T-helper 1 cell treated with Interleukin-12 subunit alpha and Interleukin-12 subunit beta and Interleukin-4 antibody, amounts not matched to agents 30 ng/mL and 1 ng/mL, for 36 hours (primary cell): Measurements from ENCODE around the gene SEMA7A. TPM values are rescaled to one million over a fixed set of nuclear protein-coding genes. Genes with fewer than 3 reads are reported as not detected.

ENCODE experiments used
- intact Hi-C: fragments of 100-400 bp; cut with micrococcal nuclease; formaldehyde crosslinking; loops from one replicate; pipeline ENCODE4 v1.15.1; 2024
- total RNA-seq: library from RNA; stranded (reverse); gene quantifications from 2 replicates; pipeline ENCODE4 v1.2.3, GENCODE V29; 2022

SEMA7A gene
- total RNA-seq, 1 donor from 2014 or later, result 30.5 TPM

DNA sequence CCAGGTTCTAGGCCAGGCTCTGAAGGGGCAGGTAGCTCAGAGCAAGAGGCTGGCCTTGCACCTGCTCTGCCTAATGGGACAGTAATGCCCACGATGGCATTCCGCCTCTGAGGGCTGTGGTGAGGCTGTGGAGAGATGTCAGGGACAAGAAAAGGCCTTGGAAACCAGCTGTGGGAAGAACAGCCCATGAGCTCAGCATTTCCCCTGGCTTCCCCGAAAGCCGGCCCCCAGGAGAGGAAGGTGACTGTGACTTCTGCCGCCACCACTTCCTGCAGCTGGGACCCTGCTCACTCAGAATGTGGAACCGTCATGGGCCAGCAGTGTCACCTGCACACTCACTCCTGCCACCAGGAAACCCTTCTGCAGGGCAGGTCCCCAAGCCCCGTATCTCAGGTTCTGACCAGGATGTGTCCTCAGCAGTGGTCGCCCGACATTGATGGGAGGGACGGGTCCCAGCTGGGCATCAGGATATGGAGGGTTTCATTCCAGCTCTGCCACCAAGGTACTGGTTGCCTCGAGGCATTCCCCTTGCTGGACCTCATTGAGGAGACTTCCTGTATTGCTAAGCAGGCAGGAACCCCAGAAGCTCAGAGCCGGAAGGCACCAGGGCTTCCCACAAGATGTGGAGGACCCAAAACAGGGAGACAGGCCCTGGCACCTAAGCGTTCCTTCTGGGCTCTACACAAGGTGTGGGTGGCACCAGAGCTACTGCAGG lies 30.7 kb downstream of the SEMA7A start:
- intact Hi-C loops, result loop anchor here (1.0 kb wide), 1 partner anchor 30 kb away; the partner anchor contains the start of gene SEMA7A

DNA sequence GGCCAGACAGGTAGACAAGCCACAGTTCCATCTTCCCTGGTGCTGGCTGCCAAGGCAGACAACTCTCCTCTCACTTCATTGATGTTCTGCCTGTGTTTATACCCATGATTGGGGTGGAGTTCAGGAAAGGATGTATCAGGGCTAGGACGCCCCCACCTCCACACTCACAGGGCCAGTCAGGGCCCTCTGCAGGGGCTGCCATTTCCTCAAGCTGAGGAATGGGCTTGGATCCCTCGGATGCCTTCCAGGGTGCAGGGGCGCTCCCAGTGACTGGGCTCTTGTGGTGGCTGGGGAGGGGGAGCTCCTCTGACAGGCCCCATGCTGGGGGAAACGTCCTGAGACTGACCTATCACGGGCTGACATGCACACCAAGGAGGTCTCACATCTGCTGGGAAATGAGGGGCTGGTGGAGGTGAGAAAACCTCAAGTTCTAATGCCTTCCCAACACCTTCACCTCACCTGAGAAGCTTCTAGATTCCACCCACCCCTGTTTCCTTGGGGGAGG lies 31.4 kb downstream of the SEMA7A start:
- intact Hi-C loops, result no loop called here

- intact Hi-C loops, result loop anchor here (1.0 kb wide), 2 partner anchors 16 to 60 kb away; partner anchors contain the start of gene UBL7
These were observed 32.6 kb downstream of the SEMA7A start for GRCh38 chr15:74400915-74401757.

GRCh38 chr15:74400313-74400860 lies 33.4 kb downstream of the SEMA7A start:
- intact Hi-C loops, result loop anchor here (1.0 kb wide), 2 partner anchors 15 to 61 kb away; partner anchors contain the start of gene UBL7

- intact Hi-C loops, result loop anchor here (1.0 kb wide), 2 partner anchors 14 to 62 kb away; partner anchors contain the start of gene UBL7
These were observed 34.0 kb downstream of the SEMA7A start for GRCh38 chr15:74399511-74400312.

DNA sequence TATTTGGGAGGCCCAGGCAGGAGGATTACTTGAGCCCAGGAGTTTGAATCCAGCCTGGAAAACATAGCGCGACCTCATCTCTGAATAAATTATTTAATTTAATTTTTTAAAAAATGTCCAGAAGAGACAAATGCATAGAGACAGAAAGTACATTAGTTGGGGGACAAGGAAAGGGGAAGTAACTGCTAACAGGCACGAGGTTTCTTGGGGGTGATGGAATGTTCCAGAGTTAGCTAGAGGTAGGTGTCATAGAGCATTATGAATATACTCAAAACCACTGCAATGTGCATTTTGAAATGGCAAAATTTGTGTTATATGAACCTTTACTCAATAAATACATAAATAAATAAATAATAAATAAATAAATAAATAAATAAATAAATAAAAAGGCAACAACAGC lies 34.7 kb downstream of the SEMA7A start:
- intact Hi-C loops, result no loop called here

DNA sequence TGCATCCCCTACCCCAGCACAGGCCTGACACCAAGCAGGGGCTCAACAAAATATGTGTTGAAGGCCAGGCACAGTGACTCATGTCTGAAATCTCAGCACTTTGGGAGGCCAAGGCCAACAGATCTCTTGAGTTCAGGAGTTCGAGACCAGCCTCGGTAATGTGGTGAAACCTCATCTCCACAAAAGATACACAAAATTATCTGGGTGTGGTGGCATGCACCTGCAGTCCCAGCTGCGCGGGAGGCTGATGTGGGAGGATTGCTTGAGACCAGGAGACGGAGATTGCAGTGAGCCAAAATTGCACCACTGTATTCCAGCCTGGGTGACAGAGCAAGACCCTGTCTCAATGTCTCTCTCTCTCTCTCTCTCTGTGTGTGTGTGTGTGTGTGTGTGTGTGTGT lies 35.6 kb downstream of the SEMA7A start:
- intact Hi-C loops, result no loop called here

DNA sequence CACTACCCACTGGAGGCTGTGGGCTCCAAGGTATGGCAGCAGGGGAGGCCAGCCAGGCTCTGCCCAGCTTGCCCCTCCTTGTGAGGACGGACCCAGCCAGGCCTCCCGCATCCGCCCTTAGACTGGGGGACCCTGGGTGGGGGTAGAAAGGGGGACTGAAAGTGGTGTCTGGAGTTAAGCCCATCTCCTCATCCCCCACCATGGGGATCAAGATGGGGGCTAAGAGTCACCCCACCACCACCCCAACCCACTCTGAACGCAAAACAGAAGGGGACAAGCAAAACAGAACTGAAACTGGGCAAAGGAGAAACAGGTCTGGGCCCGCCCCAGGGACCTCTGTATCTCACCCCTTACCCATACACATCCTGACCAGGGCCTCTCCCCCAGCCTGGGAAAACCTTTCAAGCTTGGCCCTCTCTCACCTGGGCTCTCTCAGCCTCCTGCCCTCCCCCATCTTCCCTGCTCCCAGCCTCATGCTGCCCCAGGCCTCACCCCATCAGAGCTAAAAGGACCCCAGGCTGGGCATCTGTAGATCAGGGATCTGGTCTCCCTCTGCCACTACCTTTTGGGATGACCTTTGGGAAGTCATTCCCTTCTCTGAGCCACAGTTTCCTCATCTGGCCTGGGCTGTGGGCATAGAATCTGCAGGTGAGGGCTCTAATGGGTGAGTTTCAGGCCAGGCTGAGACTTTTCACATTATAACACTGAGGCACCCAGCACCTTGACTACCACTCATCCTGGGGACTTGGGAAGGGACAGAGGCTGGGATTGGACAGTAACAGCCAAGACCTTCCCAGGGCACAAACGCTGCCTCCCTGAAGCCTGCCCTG lies 36.3 kb downstream of the SEMA7A start:
- intact Hi-C loops, result no loop called here

DNA sequence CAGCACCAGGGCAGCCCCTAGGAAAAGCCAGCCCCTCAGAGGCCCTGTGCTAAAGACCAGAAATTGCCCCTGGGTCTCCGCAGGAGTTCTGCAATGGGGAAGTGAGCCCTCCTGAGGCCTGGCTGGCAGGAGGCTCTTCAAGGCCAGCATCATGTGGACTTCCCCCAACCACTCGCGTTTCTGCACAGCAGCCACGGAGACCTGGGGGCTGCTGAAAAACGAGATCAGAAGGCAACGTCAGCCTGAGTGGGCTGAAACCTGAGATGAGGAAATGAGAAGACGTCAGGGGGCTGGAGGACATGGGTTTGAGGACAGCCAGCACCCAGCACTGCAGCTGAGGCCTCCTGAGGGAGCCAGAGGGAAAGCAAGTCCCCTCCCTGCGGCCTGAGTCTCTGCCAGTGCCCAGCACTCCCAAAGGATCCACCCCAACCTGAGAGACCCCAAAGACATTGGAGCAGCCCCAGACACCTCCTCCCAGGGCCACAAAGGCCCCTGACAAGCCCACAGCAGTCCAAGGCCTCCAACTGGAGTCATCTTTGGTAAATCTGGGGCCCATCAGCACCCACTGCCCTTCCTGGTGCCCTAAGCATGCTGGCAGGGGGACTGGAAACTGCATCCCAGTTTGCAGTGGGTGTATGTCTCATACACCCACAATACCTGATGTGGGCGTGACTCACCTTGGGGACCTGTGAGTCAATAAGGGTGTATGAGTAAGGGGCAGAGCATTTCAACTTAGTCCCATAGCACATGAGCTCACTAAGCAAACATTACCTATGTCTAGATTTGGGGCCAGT lies 37.1 kb downstream of the SEMA7A start:
- intact Hi-C loops, result no loop called here

GRCh38 chr15:74396146-74396438 lies 37.7 kb downstream of the SEMA7A start:
- intact Hi-C loops, result no loop called here

DNA sequence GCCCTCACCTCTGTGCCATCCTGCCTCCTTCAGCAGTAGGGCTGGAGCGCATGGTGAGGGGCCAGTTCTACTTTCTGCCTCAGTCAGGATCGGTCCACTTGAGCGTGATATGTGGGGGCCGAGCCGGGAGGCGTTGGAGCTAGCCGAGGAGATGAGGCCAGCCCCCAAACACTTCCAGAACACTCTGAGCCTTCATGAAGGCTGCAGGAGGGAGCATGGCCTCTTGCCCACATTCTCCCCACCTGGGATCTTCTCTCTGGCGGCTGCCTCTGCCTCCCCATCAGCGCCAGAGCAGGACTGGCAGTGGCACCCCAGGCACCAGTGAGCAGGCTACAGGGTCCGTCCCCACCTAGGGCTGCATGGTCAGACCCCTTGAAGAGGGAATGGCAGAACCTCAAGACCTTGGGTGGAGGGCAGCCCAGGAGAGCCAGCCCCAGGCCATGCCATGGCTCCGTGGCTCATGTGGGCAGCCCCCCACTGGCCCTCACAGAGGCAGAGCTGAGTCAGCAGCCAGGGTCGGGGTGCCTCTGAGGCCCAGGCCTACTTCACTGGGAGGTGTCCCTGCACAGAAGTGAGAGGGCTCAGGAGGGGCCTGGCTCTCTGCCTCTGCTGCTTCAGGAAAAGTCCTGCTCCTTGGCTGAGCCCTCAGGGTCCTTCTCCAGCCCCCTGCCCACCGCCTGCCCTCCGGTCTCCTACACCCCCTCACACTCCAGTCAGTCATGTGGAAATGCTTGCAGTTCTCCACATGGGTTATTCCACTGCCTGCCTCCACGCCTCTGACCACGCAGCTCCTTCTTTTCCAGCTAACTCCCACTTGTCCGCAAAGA lies 38.2 kb downstream of the SEMA7A start:
- intact Hi-C loops, result no loop called here

GRCh38 chr15:74394090-74394846 lies 39.5 kb downstream of the SEMA7A start:
- intact Hi-C loops, result no loop called here

DNA sequence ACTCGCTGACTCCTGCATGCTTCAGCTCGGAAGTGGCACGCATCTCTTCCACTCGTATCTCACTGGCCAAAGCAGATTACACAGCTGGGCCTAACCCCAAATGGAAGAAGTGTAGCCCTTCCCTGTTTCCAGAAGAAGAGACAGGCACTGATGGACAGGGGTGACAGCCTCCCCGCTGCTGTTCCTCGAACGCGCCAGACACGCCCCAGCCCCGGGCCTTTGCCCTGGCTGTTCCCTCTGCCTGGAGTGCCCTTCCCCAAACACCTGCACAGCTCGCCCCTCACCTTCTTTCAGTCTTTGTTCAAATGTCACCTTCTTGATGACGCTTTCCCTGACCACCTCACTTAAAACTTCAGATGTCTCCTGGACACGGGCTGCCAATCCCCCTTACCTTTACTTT lies 40.3 kb downstream of the SEMA7A start:
- intact Hi-C loops, result no loop called here

DNA sequence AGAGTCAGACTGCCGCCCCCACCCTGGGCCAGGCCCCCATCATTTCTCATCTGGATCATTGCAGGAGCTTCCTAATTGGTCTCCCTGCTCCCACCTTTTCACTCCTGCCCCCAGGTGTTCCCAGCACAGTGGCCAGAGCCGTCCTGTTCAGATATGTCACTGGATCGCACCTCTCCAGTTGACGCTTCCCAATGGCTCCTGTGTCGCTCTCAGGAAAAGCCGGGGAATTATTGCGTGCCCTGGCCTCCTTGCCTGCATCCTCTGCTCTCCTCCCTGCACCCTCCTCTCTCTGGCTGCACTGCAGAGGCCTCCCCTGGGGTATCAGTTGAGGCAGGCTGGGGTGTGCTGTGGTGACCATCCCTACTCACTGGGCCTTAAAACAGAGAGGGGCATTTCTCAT lies 40.9 kb downstream of the SEMA7A start:
- intact Hi-C loops, result no loop called here

DNA sequence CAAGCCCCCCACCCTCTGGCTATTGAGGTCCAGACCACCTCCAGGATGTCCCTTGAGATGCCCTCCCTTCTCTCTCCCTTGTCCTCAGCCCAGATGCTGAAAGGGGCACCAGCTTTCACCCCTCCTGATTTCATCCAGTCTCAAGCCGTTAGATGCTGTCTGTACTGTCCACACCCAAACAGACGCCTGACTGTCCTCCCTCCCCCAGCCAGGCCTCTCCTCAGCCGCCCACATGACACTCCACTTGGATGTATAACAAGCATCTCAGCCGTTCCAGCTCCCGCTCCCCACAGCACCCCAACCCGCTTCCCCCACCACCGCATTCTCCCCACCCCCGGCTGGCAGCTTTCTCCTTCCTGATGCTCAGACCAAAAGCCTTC lies 41.3 kb downstream of the SEMA7A start:
- intact Hi-C loops, result no loop called here

DNA sequence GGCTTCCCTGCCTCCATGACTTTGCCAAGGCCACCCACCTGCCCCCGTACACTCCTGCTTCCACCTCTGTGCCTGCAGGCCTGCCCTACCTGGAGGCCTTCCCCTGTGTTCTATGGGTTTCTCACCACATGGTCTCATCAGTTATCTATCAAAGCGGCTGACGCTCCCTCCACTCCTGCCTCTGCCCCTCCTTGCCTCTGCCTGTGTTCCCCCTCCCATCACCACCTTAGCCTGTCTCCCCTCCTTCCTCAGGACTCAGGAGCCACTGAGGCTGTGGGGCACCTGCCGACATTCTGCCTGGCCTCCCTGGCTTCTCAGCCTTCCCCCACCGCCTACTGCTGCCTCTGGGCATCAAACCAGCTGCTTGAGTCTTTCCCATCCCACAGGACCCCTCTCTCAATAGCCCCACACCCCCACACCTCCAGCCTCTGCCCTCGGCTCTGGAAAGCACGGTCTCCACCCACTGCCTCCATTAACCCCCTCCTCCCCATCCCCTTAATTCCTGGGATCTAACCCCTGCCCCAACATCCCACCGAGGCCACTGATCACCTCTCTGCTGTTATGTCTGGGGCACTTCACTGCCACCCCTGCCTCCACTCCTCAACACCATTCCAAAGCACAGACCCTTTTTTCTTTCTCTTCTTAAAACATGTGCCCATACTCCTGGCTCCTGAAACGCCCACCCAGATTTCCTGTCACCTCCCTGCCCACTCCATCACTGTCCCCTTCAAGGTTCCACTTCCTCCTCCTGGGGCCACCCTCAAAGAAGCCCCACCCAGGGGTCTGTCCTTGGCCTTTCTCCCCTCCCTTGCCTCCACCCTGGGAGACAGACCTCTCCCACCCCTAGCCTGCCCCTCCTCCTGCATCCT lies 41.9 kb downstream of the SEMA7A start:
- intact Hi-C loops, result no loop called here
